Stomach (tissue), 9 donors: ENCODE results near the gene GSTT2B. TPM values are rescaled to one million over a fixed set of nuclear protein-coding genes. Genes with fewer than 3 reads are reported as not detected.
A peak's percentile ranks its signal among the peaks of the same experiment; 100 is the strongest.
"Not testable (repeated sequence)": the region's sequence is repeated elsewhere in the genome, so short reads cannot be mapped to it uniquely, and the experiment has no call there.

Experiments
- DNase-seq, 2 donors: peaks; one replicate each; pipeline versions ENCODE4 v3.0.0 to v3.0.0-alpha.2; 2013 to 2019
- H3K27ac ChIP-seq, 5 donors: fragments of 200-600 bp in 4 of 5; sonication (generic) in 4 of 5; one replicate each; pipeline ENCODE4 v1.5.1; 2013 to 2019; ENCODE audit warnings: mild to moderate bottlenecking in 1 of 5, moderate library complexity in 1 of 5
- H3K27me3 ChIP-seq, 3 donors: fragments of 200-600 bp; sonication (generic); one replicate each; pipeline ENCODE4 v1.5.1; 2017 to 2019; ENCODE audit warnings: mixed run types in 1 of 3
- H3K36me3 ChIP-seq, 4 donors: fragments of 200-600 bp; sonication (generic); 1 replicate in 3 of 4; 2 replicates in 1 of 4; pipeline ENCODE4 v1.5.1; 2016 to 2019
- H3K4me1 ChIP-seq, 4 donors: fragments of 200-600 bp; sonication (generic); one replicate each; pipeline ENCODE4 v1.5.1; 2016 to 2019
- H3K4me3 ChIP-seq, 4 donors: fragments of 200-600 bp; sonication (generic) in 3 of 4; one replicate each; pipeline ENCODE4 v1.5.1; 2016 to 2019; ENCODE audit warnings: mild to moderate bottlenecking in 1 of 4
- H3K9me3 ChIP-seq, 4 donors: fragments of 200-600 bp; sonication (generic); one replicate each; pipeline ENCODE4 v1.5.1; 2016 to 2019
- EP300 ChIP-seq: sonication (generic); formaldehyde crosslinking; IDR thresholded peaks from one replicate; pipeline ENCODE4 v1.6.1; 2017; ENCODE audit warnings: antibody characterized with exemption
- POLR2A ChIP-seq, 4 donors: fragments of 450-650 bp; IDR thresholded peaks; one replicate each; pipeline ENCODE4 v1.6.1; 2016; ENCODE audit warnings: antibody characterized with exemption in 4 of 4, control low read depth in 2 of 4, mild to moderate bottlenecking in 1 of 4, moderate library complexity in 1 of 4
- POLR2AphosphoS5 ChIP-seq, 3 donors: sonication (generic); formaldehyde crosslinking; IDR thresholded peaks; one replicate each; pipeline ENCODE4 v1.6.1; 2016; ENCODE audit warnings: antibody characterized with exemption in 3 of 3
- WGBS, 5 donors: extraction: QIAGEN DNeasy Blood & Tissue Kit in 3 of 5; methylation state at CpG; one replicate each; pipeline versions ENCODE4 v1.1.5 to v1.1.7; 2013 to 2018; 5-methylcytosine and 5-hydroxymethylcytosine counted together
- intact Hi-C: fragments of 100-400 bp; cut with DNase I; formaldehyde crosslinking; loops from one replicate; pipeline ENCODE4 v1.15.1; 2023; ENCODE audit warnings: low total_unique reads
- polyA plus RNA-seq, 3 donors: library from polyadenylated mRNA; stranded (reverse); fragments of 200-250 nt; gene quantifications; one replicate each; pipeline ENCODE4 v1.2.3, GENCODE V29; 2013
- total RNA-seq, 5 donors: library from RNA; depleted of rRNA; stranded (reverse); fragments of >200 nt; gene quantifications; one replicate each; pipeline versions ENCODE4 v1.1.0 to v1.2.3, GENCODE V29; 2014 to 2016
- TF ChIP-seq, protein P1 (sequence below), 7 experiments: fragments of 450-650 bp in 4 of 7; fragments of 200-600 bp in 3 of 7; sonication (generic) in 3 of 7; IDR thresholded peaks; one replicate each; pipeline ENCODE4 v1.5.1; 2016 to 2019; ENCODE audit warnings: antibody characterized with exemption in 7 of 7, control low read depth in 2 of 7, mild to moderate bottlenecking in 1 of 7
- donor health status: healthy with polysubstance abuse.
- donor health status: Bipolar disorder and iron deficiency.
- donor health status: healthy.

GSTT2B gene
- total and polyA plus RNA-seq, 8 donors = 1.7 to 45.8 (median 10.1) TPM; not detected in 3

DNA sequence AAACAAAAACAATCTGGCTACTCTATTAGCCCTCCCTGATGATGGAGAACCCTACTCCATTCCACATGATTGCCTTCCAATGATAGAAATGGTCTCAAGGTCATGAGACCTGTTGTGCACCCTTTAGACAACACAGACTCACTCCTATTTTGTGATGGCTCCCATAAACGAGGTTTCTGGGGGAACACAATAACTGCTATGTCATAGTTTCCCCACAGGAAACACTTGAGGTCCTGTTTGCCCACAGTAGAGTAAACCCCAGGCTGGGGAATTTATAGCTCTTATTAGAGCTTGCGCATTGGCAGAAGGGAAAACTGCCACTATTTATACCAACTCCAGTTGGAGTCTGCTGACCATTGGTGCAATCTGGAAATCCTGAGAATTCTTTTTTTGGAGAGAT is 38.1 kb downstream of the GSTT2B start:
- intact Hi-C loops = no loop called here
- TF ChIP-seq, protein P1, sequence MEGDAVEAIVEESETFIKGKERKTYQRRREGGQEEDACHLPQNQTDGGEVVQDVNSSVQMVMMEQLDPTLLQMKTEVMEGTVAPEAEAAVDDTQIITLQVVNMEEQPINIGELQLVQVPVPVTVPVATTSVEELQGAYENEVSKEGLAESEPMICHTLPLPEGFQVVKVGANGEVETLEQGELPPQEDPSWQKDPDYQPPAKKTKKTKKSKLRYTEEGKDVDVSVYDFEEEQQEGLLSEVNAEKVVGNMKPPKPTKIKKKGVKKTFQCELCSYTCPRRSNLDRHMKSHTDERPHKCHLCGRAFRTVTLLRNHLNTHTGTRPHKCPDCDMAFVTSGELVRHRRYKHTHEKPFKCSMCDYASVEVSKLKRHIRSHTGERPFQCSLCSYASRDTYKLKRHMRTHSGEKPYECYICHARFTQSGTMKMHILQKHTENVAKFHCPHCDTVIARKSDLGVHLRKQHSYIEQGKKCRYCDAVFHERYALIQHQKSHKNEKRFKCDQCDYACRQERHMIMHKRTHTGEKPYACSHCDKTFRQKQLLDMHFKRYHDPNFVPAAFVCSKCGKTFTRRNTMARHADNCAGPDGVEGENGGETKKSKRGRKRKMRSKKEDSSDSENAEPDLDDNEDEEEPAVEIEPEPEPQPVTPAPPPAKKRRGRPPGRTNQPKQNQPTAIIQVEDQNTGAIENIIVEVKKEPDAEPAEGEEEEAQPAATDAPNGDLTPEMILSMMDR (IDR thresholded peaks at IDR 0.05) = no peak
- TF ChIP-seq EP300 (no peak), POLR2A (IDR thresholded peaks at IDR 0.05) (no peak), POLR2AphosphoS5 (IDR thresholded peaks at IDR 0.05) (no peak)
- WGBS, 5 donors = 56 to 81% (median 62%) methylated on average over 2 of the region's 2 CpGs

DNA sequence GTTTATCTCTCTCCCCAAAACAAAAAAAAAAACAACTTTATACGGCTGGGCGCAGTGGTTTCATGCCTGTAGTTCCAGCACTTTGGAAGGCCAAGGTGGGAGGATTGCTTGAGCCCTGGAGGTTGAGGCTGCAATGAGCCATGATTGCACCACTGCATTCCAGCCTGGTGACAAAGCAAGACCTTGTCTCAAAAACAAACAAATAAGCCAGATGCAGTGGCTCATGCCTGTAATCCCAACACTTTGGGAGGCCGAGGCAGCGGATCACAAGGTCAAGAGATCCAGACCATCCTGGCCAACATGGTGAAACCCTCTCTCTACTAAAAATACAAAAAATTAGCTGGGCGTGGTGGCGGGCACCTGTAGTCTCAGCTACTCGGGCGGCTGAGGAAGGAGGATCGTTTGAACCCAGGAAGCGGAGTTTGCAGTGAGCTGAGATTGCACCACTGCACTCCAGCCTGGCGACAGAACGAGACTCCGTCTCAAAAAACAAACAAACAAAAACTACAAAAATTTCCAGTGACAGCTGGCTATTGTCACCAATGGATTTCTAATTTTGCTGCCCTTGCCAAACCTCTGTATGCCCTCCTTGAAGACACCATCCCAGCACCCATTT is 39.3 kb downstream of the GSTT2B start:
- intact Hi-C loops = not testable (repeated sequence)
- peaks cover 0 to 14% (median 11%) of the 10 kb centered on the region in 4 donors for H3K9me3 ChIP-seq
- WGBS, 5 donors = 82 to 93% (median 88%) methylated on average over 13 of the region's 13 CpGs

More for the DNA sequence above, 38.1 kb downstream of the GSTT2B start:
- H3K36me3 ChIP-seq = peaks cover 24 to 70% (median 26%) of the 10 kb centered on the region in 4 donors
- peaks cover 0 to 14% (median 11%) of the 10 kb centered on the region in 4 donors for H3K9me3 ChIP-seq
- no peak overlapping the region for H3K27ac ChIP-seq
- no peak overlapping the region for H3K4me3 ChIP-seq
- peaks cover 0 to 3% (median 0%) of the 10 kb centered on the region in 4 donors for H3K4me1 ChIP-seq
- no peaks in the 10 kb centered on the region for H3K27me3 ChIP-seq
- DNase-seq = no peak

DNA sequence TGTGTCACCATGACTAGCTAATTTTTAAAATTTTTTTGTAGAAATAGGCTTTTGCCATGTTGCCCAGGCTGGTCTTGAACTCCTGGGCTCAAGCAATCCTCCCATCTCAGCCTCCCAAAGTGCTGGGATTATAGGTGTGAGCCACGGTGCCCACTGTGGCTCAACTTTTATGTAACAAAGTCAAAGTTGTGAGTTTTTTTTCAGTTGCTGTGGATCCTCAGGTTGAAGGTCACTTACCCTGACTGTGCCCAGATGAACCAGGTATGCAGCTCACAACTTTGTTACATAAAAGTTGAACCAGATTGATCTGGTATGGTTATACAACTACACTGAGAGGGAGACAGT is 40.8 kb downstream of the GSTT2B start:
- H3K36me3 ChIP-seq = peaks cover 13 to 53% (median 19%) of the 10 kb centered on the region in 4 donors
- DNase-seq, H3K4me1 ChIP-seq, intact Hi-C loops, H3K27me3 ChIP-seq, H3K9me3 ChIP-seq, H3K4me3 ChIP-seq: not testable (repeated sequence)
- WGBS, 5 donors = 91 to 100% (median 97%) methylated on average over 1 of the region's 1 CpG
- peak overlapping the region; percentile 30 to 51 (median 47) for H3K27ac ChIP-seq

More for the DNA sequence above, 39.3 kb downstream of the GSTT2B start:
- H3K27me3 ChIP-seq, H3K4me3 ChIP-seq, H3K27ac ChIP-seq, H3K4me1 ChIP-seq, DNase-seq: not testable (repeated sequence)
- peaks cover 26 to 65% (median 28%) of the 10 kb centered on the region in 4 donors for H3K36me3 ChIP-seq

DNA sequence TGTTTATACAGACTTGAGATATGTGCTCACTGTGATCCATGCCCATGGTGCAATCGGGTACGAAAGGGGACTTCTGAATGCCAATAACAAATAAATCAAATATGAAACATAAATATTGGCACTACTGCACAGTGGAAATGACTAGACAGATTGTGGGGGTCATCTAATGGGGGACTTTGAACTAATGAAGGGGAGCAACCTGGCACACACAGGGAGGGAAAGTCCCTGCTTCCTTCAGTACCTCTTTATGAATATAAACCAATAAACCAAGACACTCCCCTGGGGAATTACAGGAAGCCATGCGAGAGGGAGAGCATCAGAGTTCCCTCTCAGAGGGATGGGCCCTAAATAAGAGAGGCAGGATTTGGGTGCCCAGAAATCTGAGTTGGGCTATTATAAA is 45.7 kb downstream of the GSTT2B start:
- Histone ChIP-seq H3K4me3 (no peak overlapping the region), H3K9me3 (no peaks in the 10 kb centered on the region), H3K27me3 (no peaks in the 10 kb centered on the region), H3K4me1 (peaks cover 5 to 14% (median 9%) of the 10 kb centered on the region in 4 donors), H3K27ac (peak overlapping the region in 2 of 5 donors; percentile 3 to 90), H3K36me3 (peaks cover 0 to 14% (median 4%) of the 10 kb centered on the region in 4 donors)
- 75 to 85% (median 82%) methylated on average over 3 of the region's 3 CpGs for WGBS, 5 donors
- TF ChIP-seq EP300 = no peak
- TF ChIP-seq, protein P1 (IDR thresholded peaks at IDR 0.05) = no peak
- TF ChIP-seq POLR2AphosphoS5 (IDR thresholded peaks at IDR 0.05) = no peak
- no peak for TF ChIP-seq POLR2A (IDR thresholded peaks at IDR 0.05)
- no peak for DNase-seq
- intact Hi-C loops = no loop called here

DNA sequence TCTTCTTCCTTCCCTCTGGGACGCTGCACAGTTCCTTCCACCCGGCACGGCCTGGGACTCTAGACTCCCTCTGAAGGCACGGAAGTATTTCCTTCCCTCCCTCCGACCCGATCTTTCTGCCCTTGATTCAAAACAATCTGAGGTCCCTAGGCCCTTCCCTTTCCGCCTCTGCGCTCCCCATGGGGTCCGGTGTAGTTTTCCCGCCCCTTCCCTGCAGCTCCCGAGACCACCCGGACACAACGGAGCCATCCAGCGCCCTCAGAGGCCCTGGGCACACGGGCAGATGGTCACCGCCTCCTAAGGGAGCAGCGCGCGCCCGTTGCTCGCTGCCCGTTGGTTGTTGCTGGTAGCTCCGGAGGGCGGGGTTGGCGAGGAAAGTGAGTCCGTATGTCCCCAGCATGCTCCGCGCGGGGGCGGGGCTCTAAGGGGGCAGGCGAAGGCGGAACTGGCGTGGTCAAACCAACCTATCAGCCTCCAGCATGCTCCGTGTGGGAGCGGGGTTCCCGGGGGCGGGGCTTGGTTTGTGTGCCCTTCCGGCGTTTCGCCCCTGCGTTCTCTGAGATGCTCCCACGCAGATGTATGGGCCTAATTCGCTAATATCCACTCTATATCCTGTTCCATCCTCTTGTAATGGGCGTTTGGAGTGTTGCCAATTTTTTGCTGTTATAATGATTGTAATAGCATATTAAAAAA is 47.2 kb downstream of the GSTT2B start:
- peak overlapping the region; percentile 72 to 90 (median 88) for H3K27ac ChIP-seq
- H3K4me3 ChIP-seq = peak overlapping the region; percentile 51 to 60 (median 56)
- intact Hi-C loops = no loop called here
- WGBS, 5 donors = 0 to 1% (median 0%) methylated on average over 30 to 44 of the region's 44 CpGs
- peaks cover 0 to 8% (median 4%) of the 10 kb centered on the region in 4 donors for H3K36me3 ChIP-seq
- no peaks in the 10 kb centered on the region for H3K9me3 ChIP-seq
- DNase-seq = peak; percentile 100
- H3K4me1 ChIP-seq = peaks cover 6 to 22% (median 15%) of the 10 kb centered on the region in 4 donors
- H3K27me3 ChIP-seq = no peaks in the 10 kb centered on the region
- TF ChIP-seq POLR2A (IDR thresholded peaks at IDR 0.05) (peak in 2 of 4 donors; percentile 17 to 58), EP300 (no peak), POLR2AphosphoS5 (IDR thresholded peaks at IDR 0.05) (peak; percentile 88 to 98 (median 93))
